Chondrocyte (in vitro differentiated cells): ENCODE data around the gene GGTA1. TPM values are rescaled to one million over a fixed set of nuclear protein-coding genes. Genes with fewer than 3 reads are reported as not detected.
A peak's percentile ranks its signal among the peaks of the same experiment; 100 is the strongest.

Experiments used
- DNase-seq: peaks from one replicate; pipeline ENCODE4 v3.0.0; 2021; ENCODE audit warnings: mixed read lengths, low spot score
- H3K27ac Mint-ChIP-seq: one replicate; pipeline ENCODE4 v1.8.0; 2021; ENCODE audit warnings: mild to moderate bottlenecking, moderate library complexity, mixed read lengths; ENCODE audit not compliant: unreplicated experiment
- H3K27me3 Mint-ChIP-seq: 2 replicates; pipeline ENCODE4 v1.8.0; 2021; ENCODE audit warnings: low read depth, mixed read lengths
- H3K36me3 Mint-ChIP-seq: 2 replicates; pipeline ENCODE4 v1.8.0; 2021; ENCODE audit warnings: low read depth, mixed read lengths
- H3K4me1 Mint-ChIP-seq: 2 replicates; pipeline ENCODE4 v1.8.0; 2021; ENCODE audit warnings: low read depth, mild to moderate bottlenecking, mixed read lengths
- H3K4me3 Mint-ChIP-seq: one replicate; pipeline ENCODE4 v1.8.0; 2021; ENCODE audit warnings: mild to moderate bottlenecking, moderate library complexity, mixed read lengths; ENCODE audit not compliant: unreplicated experiment
- H3K9me3 Mint-ChIP-seq: 2 replicates; pipeline ENCODE4 v1.8.0; 2021; ENCODE audit warnings: low read depth, mixed read lengths
- total RNA-seq: library from RNA; stranded (reverse); gene quantifications from 3 replicates; pipeline ENCODE4 v1.2.1, GENCODE V29; 2021
- TF ChIP-seq, protein P1 (sequence below): fragments of 200-600 bp; sonication (generic); IDR thresholded peaks from 2 replicates; pipeline ENCODE4 v1.5.0; 2021; ENCODE audit warnings: antibody characterized with exemption, mild to moderate bottlenecking, moderate library complexity

The GGTA1 gene
- total RNA-seq, 1 donor from 2014 or later = 3.2 TPM

DNA sequence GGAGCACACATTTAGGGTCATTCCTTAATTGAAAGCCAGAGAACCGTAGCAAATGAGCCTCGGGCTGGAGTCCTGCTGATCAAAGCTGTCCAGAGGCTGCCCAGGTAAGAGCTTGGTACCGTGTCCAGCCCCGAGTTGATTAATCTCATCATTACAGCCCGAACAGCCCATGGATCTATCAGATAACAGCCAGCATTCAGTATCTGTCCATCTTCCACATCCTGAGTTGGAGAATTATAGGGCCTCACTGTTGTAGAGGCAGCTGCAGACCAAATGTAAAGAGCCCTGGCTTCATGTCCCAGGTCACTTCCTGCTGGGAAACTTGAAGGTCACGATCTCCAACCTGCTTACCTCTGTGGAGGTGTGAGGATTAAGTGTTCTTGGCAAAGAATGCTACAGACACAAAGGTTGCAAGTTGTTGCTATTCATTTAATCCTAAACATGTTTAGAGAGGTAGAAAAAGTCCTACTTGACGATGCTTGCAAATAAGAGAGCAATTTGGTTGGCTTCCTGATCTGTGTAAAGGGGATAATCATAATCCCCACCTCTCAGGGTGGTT, 16.1 kb downstream of the GGTA1 start:
- Mint-ChIP-seq H3K36me3 (no peaks in the 10 kb centered on the region), H3K4me1 (peaks cover 29% of the 10 kb centered on the region), H3K4me3 (no peak overlapping the region), H3K9me3 (no peaks in the 10 kb centered on the region), H3K27ac (no peak overlapping the region), H3K27me3 (no peaks in the 10 kb centered on the region)
- TF ChIP-seq, protein P1, sequence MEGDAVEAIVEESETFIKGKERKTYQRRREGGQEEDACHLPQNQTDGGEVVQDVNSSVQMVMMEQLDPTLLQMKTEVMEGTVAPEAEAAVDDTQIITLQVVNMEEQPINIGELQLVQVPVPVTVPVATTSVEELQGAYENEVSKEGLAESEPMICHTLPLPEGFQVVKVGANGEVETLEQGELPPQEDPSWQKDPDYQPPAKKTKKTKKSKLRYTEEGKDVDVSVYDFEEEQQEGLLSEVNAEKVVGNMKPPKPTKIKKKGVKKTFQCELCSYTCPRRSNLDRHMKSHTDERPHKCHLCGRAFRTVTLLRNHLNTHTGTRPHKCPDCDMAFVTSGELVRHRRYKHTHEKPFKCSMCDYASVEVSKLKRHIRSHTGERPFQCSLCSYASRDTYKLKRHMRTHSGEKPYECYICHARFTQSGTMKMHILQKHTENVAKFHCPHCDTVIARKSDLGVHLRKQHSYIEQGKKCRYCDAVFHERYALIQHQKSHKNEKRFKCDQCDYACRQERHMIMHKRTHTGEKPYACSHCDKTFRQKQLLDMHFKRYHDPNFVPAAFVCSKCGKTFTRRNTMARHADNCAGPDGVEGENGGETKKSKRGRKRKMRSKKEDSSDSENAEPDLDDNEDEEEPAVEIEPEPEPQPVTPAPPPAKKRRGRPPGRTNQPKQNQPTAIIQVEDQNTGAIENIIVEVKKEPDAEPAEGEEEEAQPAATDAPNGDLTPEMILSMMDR = no peak
- no peak for DNase-seq

GRCh38 chr9:121483049-121483448, 16.6 kb downstream of the GGTA1 start:
- TF ChIP-seq, protein P1 = no peak
- Mint-ChIP-seq H3K36me3 (no peaks in the 10 kb centered on the region), H3K4me3 (no peak overlapping the region), H3K27ac (no peak overlapping the region), H3K27me3 (no peaks in the 10 kb centered on the region), H3K4me1 (peaks cover 29% of the 10 kb centered on the region), H3K9me3 (no peaks in the 10 kb centered on the region)
- DNase-seq = peak; percentile 12

GRCh38 chr9:121478816-121479676, 20.6 kb downstream of the GGTA1 start:
- TF ChIP-seq, protein P1 = no peak
- Mint-ChIP-seq H3K4me1 (peaks cover 14% of the 10 kb centered on the region), H3K27me3 (peaks cover 28% of the 10 kb centered on the region), H3K4me3 (no peak overlapping the region), H3K36me3 (no peaks in the 10 kb centered on the region), H3K9me3 (no peaks in the 10 kb centered on the region), H3K27ac (no peak overlapping the region)
- DNase-seq = peak; percentile 36

DNA sequence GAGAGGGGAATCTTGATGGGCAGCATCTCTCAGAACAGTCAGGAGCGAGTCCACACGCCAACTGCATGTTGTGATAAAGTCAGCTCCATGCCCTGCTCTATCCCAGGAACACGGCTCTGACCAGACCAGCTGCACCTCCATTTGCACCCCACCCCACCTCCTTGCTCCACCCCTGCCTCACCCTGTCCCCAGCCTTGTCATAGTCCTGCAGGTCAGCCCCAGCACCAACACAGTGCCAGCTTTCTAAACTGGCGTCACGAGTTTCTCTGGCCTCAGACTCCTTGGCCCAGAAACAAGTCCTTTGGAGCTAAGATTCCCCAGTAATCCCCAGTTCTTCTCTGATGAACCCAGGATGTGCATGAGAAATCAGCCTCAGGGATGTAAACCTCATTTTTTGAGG, 23.5 kb downstream of the GGTA1 start:
- TF ChIP-seq, protein P1 = no peak
- peaks cover 8% of the 10 kb centered on the region for H3K4me1 Mint-ChIP-seq
- no peak overlapping the region for H3K4me3 Mint-ChIP-seq
- no peak overlapping the region for H3K27ac Mint-ChIP-seq
- peaks cover 46% of the 10 kb centered on the region for H3K27me3 Mint-ChIP-seq
- no peaks in the 10 kb centered on the region for H3K9me3 Mint-ChIP-seq
- DNase-seq = peak; percentile 48
- H3K36me3 Mint-ChIP-seq = no peaks in the 10 kb centered on the region

DNA sequence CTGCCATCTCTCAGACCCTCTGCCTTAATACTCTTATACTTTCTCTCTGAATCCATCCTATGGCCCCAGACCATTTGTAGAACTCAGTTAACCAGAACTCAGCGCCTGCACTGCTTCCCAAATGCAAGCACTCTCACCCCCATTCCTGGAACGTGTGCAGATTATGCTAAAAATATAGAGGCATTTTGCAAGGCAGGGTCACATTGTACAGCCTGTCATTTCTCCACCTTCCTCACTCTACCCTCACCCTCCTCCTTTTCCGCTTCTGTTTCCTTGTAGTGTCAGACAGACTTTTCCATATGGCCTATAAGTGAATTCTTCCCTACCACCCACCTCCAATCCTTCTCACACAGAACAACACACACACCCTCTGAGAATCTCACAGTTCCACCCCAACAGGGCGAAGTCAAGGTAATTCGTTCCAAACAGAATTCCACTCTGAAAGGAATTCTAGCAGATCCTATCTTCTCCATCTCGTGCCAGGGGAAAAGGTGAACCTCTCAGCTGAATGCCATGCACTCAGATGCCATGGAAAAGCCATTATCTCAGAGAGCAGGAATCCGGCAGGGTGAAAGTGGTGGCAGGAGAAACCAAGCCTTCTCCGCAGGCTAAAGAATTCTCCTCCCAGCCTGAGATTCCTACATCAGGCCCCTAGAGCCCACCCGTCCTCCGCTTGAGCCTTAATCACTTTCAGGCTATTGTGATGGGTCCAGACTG, 25.3 kb downstream of the GGTA1 start:
- no peak for DNase-seq
- Mint-ChIP-seq H3K4me3 (no peak overlapping the region), H3K27me3 (peaks cover 59% of the 10 kb centered on the region), H3K27ac (no peak overlapping the region), H3K36me3 (no peaks in the 10 kb centered on the region), H3K4me1 (peaks cover 7% of the 10 kb centered on the region), H3K9me3 (no peaks in the 10 kb centered on the region)
- TF ChIP-seq, protein P1 = no peak
